Stimulated activated naive CD8-positive, alpha-beta T cell treated with anti-CD3 and anti-CD28 coated beads, Interleukin-15, Interleukin-2, amounts not matched to agents 100 ng/mL and 50 ng/mL, for 24 hours (primary cell): ENCODE measurements around the gene RXFP1.

Experiments
- H3K27ac Mint-ChIP-seq: one replicate; pipeline ENCODE4 v1.8.0; 2021; ENCODE audit warnings: mild to moderate bottlenecking, mixed read lengths
- H3K27me3 Mint-ChIP-seq: one replicate; pipeline ENCODE4 v1.8.0; 2021; ENCODE audit warnings: mixed read lengths
- H3K36me3 Mint-ChIP-seq: one replicate; pipeline ENCODE4 v1.8.0; 2021; ENCODE audit warnings: low read depth, mixed read lengths
- H3K4me1 Mint-ChIP-seq: one replicate; pipeline ENCODE4 v1.8.0; 2021; ENCODE audit warnings: low read depth, mixed read lengths
- H3K4me3 Mint-ChIP-seq: one replicate; pipeline ENCODE4 v1.8.0; 2021; ENCODE audit warnings: mild to moderate bottlenecking, mixed read lengths
- H3K9me3 Mint-ChIP-seq: one replicate; pipeline ENCODE4 v1.8.0; 2021; ENCODE audit warnings: mixed read lengths

Gene RXFP1

DNA sequence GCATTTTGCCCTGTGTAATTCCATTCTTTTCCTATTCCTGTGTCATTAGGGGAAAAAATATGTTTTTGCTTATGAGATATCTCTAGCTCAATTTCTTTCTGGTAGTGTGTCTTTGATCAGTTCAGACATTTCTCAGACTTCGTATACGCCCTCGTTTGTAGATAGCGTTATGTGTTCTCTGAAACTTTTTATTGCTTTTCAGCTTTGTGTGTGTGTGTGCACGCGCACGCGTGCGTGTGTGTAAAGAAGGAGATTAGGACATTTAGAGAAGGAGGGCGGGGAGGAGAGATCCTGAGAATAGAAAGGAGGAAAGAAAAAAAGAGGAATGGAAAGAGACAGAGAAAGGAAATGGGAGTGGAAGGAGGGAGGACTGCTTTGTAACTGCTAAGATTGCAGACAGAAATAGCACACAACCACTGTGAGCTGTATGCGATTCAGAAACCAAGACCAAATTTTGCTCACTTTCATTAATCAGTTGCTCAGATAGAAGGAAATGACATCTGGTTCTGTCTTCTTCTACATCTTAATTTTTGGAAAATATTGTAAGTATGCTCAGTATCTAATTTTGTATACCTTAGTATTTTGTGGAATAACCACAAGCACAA is at the start of gene RXFP1:
Gene RXFP1 (plus strand): TSS at position 399 of the 605 bp plus-strand sequence. CDS start 95 bp downstream, at position 494.
- H3K4me3 Mint-ChIP-seq = no peak within 1 kb of the TSS

DNA sequence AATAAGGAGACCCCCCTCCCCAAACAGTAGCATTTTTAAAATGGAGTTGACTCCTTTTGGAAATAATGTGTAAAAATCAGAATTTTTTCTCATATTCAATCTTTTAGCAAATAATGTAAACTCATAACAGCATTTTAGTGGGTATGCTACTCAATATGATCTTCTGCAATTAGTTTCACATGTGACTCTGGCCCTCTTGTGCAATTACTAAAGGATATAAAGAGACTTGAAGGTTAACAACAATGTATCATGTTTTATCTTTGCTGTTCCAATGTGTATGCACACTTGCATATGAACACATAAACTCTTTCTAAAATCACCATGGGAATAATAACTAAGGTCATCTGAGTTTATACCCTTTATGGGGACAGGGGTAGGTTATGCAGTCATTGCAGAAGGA is 39.9 kb upstream of the RXFP1 start:
- no peaks in the 10 kb centered on the region for H3K4me1 Mint-ChIP-seq
- H3K4me3 Mint-ChIP-seq = no peak overlapping the region
- no peak overlapping the region for H3K27ac Mint-ChIP-seq
- peaks cover 6% of the 10 kb centered on the region for H3K9me3 Mint-ChIP-seq
- H3K36me3 Mint-ChIP-seq = no peaks in the 10 kb centered on the region
- H3K27me3 Mint-ChIP-seq = peaks cover 5% of the 10 kb centered on the region

More for the DNA sequence above, at the start of gene RXFP1:
- Mint-ChIP-seq H3K4me1 (no peaks in the 10 kb centered on the region), H3K27me3 (no peaks in the 10 kb centered on the region), H3K27ac (no peak within 1 kb of the TSS), H3K36me3 (no peaks in the 10 kb centered on the region), H3K9me3 (no peaks in the 10 kb centered on the region)

DNA sequence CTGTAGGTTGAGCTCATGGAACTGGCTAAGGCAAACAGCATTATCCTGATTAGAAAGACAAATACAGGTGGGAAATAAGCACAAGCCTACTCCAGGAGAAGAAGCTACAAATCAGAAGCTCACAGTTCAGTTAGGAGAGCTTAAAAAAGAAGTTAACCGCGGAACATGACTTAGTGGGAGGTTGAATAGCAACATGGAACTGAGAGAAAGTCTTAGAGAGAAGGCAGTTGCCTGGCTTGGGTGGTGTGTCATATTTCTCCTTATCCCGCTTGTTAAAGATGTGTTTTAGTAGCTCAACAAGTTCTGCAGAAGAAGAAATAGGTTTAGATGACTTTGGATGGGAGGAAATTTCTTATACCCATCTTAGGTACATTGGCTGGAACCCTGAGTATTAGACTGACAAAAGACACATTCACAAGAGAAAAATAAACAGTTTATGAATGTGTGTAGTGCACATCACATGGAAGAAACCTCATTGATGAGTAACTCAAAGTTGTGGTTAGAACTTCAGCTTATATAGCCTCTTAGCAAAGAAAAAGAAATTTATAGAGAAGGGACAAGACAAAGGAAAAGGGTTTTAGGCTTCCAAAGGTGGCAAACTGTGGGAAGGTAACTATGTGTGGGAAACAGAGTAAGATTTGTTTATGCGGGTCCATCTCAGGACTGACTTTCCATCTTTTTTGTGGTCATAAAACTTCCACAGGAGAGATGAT is 37.4 kb upstream of the RXFP1 start:
- Mint-ChIP-seq H3K27me3 (peaks cover 10% of the 10 kb centered on the region), H3K4me1 (no peaks in the 10 kb centered on the region), H3K4me3 (no peak overlapping the region), H3K9me3 (peaks cover 11% of the 10 kb centered on the region), H3K27ac (no peak overlapping the region), H3K36me3 (no peaks in the 10 kb centered on the region)

DNA sequence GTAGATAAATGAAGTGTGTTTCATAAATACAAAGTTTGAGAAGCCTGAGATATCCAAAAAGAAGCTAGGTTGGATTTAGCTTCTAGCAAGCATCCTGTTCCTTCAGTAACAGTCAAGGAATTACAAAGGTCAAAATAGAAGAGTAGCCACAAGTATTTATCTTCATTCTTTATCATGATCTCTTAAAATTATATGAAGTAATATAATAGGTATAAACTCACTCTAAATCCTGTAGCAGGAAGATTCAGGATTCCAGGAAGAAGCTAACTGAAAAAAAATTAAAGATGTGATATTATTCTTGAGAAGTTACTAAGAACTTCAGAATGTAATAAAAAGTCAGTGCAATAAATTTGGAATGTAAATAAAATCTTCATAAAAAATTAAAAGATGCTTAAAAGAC is 31.1 kb upstream of the RXFP1 start:
- no peaks in the 10 kb centered on the region for H3K4me1 Mint-ChIP-seq
- H3K4me3 Mint-ChIP-seq = no peak overlapping the region
- peaks cover 5% of the 10 kb centered on the region for H3K27me3 Mint-ChIP-seq
- H3K9me3 Mint-ChIP-seq = peaks cover 5% of the 10 kb centered on the region
- H3K27ac Mint-ChIP-seq = no peak overlapping the region
- H3K36me3 Mint-ChIP-seq = no peaks in the 10 kb centered on the region

DNA sequence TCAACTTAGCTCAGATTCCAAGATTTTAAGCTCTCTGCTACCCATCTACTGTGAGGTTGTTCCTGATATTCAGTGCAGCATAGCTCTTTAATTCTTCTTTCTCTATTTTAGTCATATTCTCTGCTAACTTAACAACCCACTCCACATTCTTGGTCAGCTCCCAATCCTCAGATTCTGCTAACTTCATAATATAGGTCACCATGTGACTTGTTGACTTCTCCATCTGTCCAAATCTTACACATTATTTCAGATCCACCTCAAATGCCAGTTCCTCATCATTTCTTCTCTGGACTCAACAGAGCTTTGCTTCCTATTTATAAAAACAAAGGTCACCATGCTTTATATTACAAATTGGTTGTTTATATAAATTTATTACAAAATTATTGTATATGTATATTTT is 29.3 kb upstream of the RXFP1 start:
- Mint-ChIP-seq H3K4me1 (no peaks in the 10 kb centered on the region), H3K27me3 (peaks cover 5% of the 10 kb centered on the region), H3K27ac (no peak overlapping the region), H3K36me3 (no peaks in the 10 kb centered on the region), H3K9me3 (peaks cover 5% of the 10 kb centered on the region), H3K4me3 (no peak overlapping the region)

DNA sequence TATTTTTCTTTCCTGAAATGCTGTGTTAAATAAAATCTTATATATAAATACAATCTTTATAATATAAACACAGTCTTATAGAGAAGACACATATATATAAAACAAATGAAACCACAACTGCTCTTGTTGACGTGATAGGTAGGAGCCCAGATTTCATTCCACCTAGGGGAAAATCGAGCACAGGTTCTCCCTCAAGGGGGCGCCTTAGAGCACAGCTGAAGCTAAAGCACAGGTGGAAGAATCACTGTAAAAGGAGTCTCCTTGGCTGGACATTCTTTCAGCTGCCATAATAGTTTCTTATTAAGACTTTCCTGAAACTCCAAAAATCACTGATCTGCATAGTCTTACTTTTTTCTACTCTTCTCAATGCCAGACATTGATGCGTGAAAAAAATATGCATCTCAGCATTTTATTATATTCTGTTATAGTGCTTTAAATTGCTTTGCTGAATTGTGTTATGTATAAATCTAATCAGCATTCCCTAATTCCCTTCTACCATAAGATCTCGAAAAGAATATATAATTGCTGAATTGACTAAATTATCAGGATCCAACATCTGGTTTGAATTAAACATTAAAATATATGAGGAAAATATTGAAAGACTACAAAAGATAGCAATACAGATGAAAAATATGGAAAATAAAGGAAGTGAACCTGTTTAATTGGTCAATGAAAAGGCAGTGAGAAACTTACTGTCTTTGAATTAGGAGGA is 25.5 kb upstream of the RXFP1 start:
- H3K9me3 Mint-ChIP-seq = no peaks in the 10 kb centered on the region
- H3K36me3 Mint-ChIP-seq = no peaks in the 10 kb centered on the region
- peaks cover 6% of the 10 kb centered on the region for H3K27me3 Mint-ChIP-seq
- H3K4me1 Mint-ChIP-seq = no peaks in the 10 kb centered on the region
- no peak overlapping the region for H3K27ac Mint-ChIP-seq
- no peak overlapping the region for H3K4me3 Mint-ChIP-seq

DNA sequence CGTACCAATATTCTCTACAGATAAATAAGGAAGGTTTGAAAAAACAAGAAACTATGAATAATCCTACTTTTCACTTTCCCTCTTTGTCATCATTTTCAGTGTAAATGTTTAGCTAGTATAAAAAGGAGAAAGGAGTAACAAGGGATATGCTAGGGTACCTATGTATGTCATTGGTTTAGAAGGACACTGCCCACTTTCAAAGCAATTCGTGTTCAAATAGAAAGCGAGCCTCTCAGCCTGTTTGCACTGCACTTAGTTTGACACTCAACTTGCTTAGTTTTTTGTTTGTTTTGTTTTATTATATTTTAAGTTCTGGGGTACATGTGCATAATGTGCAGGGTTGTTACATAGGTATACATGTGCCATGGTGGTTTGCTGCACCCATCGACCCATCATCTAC is 21.6 kb upstream of the RXFP1 start:
- H3K9me3 Mint-ChIP-seq = peaks cover 5% of the 10 kb centered on the region
- peaks cover 6% of the 10 kb centered on the region for H3K27me3 Mint-ChIP-seq
- no peak overlapping the region for H3K27ac Mint-ChIP-seq
- H3K36me3 Mint-ChIP-seq = no peaks in the 10 kb centered on the region
- H3K4me1 Mint-ChIP-seq = no peaks in the 10 kb centered on the region
- H3K4me3 Mint-ChIP-seq = no peak overlapping the region

DNA sequence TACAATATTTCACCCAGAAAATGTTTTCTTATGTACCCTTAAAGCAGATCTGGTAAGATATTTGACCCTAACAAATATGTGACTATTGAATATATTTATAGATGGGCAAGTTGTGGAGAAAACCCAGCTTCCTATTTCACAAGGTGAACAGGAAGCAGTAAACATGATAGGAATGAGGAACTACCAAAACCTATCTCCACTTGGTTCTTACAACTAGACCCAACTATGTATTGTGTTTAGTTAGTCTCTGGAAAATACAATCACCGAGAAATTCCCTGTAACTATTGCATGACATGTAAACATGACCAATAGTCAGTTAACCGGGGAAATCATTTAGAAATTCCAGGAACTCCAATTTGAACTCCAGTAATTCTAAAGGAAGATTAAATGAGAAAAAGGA is 8.4 kb upstream of the RXFP1 start:
- Mint-ChIP-seq H3K27ac (no peak overlapping the region), H3K4me1 (no peaks in the 10 kb centered on the region), H3K4me3 (no peak overlapping the region), H3K9me3 (no peaks in the 10 kb centered on the region), H3K27me3 (no peaks in the 10 kb centered on the region), H3K36me3 (no peaks in the 10 kb centered on the region)

DNA sequence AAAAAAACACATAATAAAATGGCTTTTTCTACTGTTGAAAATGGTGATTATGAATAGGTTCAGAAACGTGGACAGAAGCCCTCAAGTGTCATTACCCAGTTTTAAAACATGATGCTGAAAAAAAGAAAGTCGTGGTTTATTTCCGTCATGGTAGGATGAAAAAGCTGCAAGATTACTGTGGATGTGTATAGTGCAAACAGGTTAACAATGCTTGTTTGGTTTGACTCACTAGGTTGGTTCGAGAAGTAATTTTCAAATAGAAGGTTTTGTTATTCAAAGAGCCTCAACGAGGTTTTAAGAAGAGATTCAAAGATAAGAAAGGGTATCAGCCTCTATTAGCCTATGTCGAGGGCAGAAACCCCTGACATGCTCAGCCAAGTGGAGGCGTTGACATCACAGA is 2.5 kb upstream of the RXFP1 start:
- Mint-ChIP-seq H3K4me3 (no peak overlapping the region), H3K4me1 (no peaks in the 10 kb centered on the region), H3K27ac (no peak overlapping the region), H3K36me3 (no peaks in the 10 kb centered on the region), H3K27me3 (no peaks in the 10 kb centered on the region), H3K9me3 (no peaks in the 10 kb centered on the region)

DNA sequence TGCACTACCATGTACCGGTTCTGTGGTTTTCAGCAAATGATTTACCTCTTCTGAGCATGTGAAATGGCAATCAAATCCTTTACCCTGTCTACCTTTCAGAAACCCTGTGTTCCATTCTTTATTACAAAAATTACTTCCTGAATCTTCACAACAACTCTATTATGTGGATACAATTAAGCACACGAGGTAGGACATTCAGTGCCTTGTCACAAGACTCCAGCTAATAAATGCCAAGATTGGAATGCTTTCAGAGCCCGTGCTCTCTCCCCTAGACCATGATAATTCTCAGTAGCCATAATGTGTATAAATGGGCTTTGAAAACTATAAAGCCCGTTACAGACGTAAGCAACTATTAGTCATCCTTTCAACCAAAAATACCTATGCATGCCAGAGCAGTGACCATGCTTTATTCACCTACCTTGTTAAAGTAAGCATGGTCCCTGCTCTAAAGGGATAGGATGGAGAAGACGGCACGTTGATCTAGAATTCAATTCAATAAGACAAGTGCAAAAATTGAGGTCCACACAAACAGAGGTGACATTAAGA is 2.4 kb downstream of the RXFP1 start:
- H3K4me3 Mint-ChIP-seq = no peak overlapping the region
- H3K9me3 Mint-ChIP-seq = no peaks in the 10 kb centered on the region
- no peaks in the 10 kb centered on the region for H3K36me3 Mint-ChIP-seq
- H3K4me1 Mint-ChIP-seq = no peaks in the 10 kb centered on the region
- no peak overlapping the region for H3K27ac Mint-ChIP-seq
- no peaks in the 10 kb centered on the region for H3K27me3 Mint-ChIP-seq

DNA sequence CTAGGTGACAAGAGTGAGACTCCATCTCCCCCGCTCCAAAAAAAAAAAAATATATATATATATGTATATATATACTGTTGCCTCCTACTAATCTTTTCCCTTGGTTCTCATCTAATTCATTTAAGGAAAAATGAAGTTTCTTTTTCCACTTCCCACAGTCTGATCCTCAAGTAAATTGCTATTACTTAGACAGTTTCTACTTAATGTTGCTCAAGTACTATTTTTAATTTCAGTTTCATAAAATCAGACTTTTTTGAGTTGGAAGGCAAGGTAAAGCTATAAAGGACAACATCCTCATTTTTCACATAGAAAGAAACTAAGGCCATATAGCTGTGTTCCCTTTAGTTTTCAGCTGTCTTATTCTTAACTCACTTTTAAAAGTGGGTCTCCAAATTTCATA is 5.8 kb downstream of the RXFP1 start:
- Mint-ChIP-seq H3K27ac (no peak overlapping the region), H3K4me1 (no peaks in the 10 kb centered on the region), H3K27me3 (peaks cover 5% of the 10 kb centered on the region), H3K36me3 (no peaks in the 10 kb centered on the region), H3K4me3 (no peak overlapping the region), H3K9me3 (no peaks in the 10 kb centered on the region)

DNA sequence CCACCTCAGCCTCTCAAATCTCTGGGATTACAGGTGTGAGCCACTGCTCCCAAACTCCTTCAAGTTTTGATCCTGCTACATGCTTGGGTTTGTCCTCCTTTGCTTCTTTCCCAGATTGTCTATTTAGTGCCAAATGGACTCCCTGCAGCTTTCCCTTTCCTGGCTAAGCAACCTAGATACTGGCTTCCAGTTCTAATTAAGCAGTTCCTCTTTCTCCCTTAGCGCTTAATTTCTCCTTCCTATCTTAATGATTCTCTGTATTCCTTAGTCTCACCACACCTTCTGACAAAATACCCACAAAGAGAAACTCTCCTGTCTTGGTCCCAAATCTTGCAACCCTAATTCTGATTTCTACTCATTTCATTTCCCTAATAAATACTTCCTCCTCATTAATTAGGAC is 7.8 kb downstream of the RXFP1 start:
- Mint-ChIP-seq H3K36me3 (no peaks in the 10 kb centered on the region), H3K4me3 (no peak overlapping the region), H3K4me1 (no peaks in the 10 kb centered on the region), H3K9me3 (no peaks in the 10 kb centered on the region), H3K27ac (no peak overlapping the region), H3K27me3 (peaks cover 5% of the 10 kb centered on the region)

DNA sequence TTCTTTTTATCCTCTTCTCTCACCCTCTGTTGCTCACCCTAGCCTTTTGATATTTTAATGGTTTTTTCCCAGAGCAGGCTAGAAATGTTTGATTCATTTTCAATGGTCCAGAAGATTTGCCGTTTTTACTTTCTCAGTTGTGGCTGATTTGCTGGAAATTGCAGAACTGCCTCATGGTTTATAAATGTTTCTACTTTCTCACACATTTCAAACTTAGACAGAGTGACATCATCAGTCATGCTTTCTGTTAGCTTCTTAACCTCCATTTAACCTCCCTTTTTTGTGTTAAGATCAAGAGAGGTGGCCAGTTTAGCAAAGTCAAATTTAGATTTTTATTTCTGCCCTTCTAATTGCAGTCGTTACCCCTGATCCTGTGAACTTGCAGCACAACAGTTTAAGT is 8.7 kb downstream of the RXFP1 start:
- peaks cover 4% of the 10 kb centered on the region for H3K4me1 Mint-ChIP-seq
- no peak overlapping the region for H3K4me3 Mint-ChIP-seq
- H3K27ac Mint-ChIP-seq = no peak overlapping the region
- peaks cover 5% of the 10 kb centered on the region for H3K27me3 Mint-ChIP-seq
- H3K9me3 Mint-ChIP-seq = no peaks in the 10 kb centered on the region
- no peaks in the 10 kb centered on the region for H3K36me3 Mint-ChIP-seq

DNA sequence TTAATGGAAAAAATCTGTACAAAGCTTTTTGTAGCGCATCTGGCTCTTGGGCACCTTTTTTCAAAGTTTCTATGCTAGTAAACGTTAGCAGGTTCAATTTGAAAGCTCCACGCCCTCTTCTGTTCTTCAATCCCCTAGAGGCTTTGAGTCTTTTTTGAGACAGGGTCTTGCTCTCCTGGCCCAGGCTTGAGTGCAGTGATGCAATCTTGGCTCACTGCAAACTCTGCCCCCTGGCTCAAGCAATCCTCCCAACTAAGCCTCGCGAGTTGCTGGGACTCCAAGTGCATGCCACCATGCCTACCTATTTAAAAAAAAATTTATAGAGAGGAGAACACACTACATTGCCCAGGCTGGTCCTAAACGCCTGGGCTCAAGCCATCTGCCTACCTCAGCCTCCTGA is 9.2 kb downstream of the RXFP1 start:
- Mint-ChIP-seq H3K36me3 (no peaks in the 10 kb centered on the region), H3K4me3 (no peak overlapping the region), H3K9me3 (no peaks in the 10 kb centered on the region), H3K4me1 (peaks cover 8% of the 10 kb centered on the region), H3K27ac (no peak overlapping the region), H3K27me3 (peaks cover 5% of the 10 kb centered on the region)

DNA sequence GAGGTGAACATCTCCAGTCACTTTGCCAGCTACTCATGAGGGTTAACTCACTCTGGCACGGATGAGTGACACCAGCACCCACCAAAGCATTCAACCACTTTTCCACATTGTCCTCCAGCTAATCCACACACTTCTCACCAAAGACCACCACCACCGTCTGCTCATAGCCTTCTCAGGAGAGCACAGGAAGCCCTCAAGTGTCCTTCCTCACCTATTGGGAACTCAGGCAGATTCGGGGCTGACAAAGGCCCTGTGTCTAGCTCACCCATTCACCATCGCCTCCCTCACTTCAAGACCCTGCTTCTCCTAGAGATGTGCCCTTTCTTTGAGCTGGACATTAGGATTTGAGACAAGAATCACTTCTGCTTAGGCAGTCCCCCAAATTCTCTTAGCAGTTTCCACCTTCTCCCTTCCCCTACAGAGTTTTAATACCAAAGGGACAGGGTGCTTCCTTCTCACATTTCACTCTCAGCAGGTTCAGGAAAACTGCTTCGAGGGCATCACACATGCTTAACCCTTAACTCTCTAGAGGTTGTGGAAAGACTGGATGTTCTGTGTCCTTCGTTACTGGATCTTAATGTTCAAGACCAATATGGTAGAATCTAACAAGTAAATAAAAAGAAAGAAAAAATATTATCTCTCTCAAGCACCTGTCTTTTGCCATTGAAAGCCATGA is 11.0 kb downstream of the RXFP1 start:
- Mint-ChIP-seq H3K9me3 (no peaks in the 10 kb centered on the region), H3K4me1 (peaks cover 8% of the 10 kb centered on the region), H3K36me3 (no peaks in the 10 kb centered on the region), H3K27me3 (peaks cover 5% of the 10 kb centered on the region), H3K4me3 (no peak overlapping the region), H3K27ac (no peak overlapping the region)
